Panc1 (cell line): Measurements from ENCODE around the gene SDHAF4. TPM values are rescaled to one million over a fixed set of nuclear protein-coding genes. Genes with fewer than 3 reads are reported as not detected.

Source experiments
- ATAC-seq: fragments of 200-7000 bp; cut with Tn5 transposase; 2 replicates; pipeline ENCODE4 v1.9.1; 2020; ENCODE audit warnings: mild to moderate bottlenecking, moderate library complexity
- Bru-seq: library from RNA; stranded (reverse); fragments of 400-500 nt; gene quantifications from one replicate; lab custom pipeline; 2021; lab: Mats Ljungman, UMichigan
- BruChase-seq, 2 experiments: library from RNA; stranded (reverse); fragments of 400-500 nt; gene quantifications; one replicate each; lab custom pipeline; 2021; lab: Mats Ljungman, UMichigan
- BruUV-seq: library from RNA; stranded (reverse); fragments of 400-500 nt; replicated peaks from 2 replicates; lab custom pipeline; 2021; lab: Mats Ljungman, UMichigan
- CTCF ChIA-PET: fragments of 300-600 bp; sonication (Branson Sonifier 250); formaldehyde crosslinking; loops from one replicate; lab custom pipeline; 2022; ENCODE audit warnings: antibody characterized with exemption; lab: Charles Lee
- POLR2A ChIA-PET: fragments of 300-600 bp; sonication (Branson Sonifier 250); formaldehyde crosslinking; loops from one replicate; lab custom pipeline; 2022; ENCODE audit warnings: antibody characterized with exemption; lab: Charles Lee
- DNase-seq: peaks from one replicate; pipeline ENCODE4 v3.0.0-alpha.2; 2010; ENCODE audit warnings: low read depth, low spot score
- H3K27ac ChIP-seq: 2 replicates; pipeline ENCODE4 v1.5.1; 2011; ENCODE audit warnings: mild to moderate bottlenecking, low read length, inconsistent platforms
- H3K27me3 ChIP-seq: fragments of 200-500 bp; sonication (Bioruptor generic); 2 replicates; pipeline ENCODE4 v1.6.0; 2014; ENCODE audit warnings: low read length, inconsistent platforms; ENCODE audit not compliant: control insufficient read depth, insufficient read depth
- H3K36me3 ChIP-seq: fragments of 200-500 bp; sonication (Bioruptor generic); 2 replicates; pipeline ENCODE4 v1.5.1; 2014; ENCODE audit warnings: inconsistent platforms, mild to moderate bottlenecking, low read length, moderate library complexity; ENCODE audit not compliant: control insufficient read depth, insufficient read depth
- H3K4me1 ChIP-seq: 2 replicates; pipeline ENCODE4 v1.5.1; 2011; ENCODE audit warnings: inconsistent platforms, mild to moderate bottlenecking, low read length, moderate library complexity; ENCODE audit not compliant: control insufficient read depth, insufficient read depth
- H3K4me3 ChIP-seq, 2 experiments: 2 replicates each; pipeline ENCODE4 v1.5.1; 2011 to 2012; ENCODE audit warnings: low read depth in 2 of 2, low read length in 2 of 2, mild to moderate bottlenecking in 2 of 2, inconsistent platforms in 1 of 2, moderate library complexity in 1 of 2
- H3K9me3 ChIP-seq: fragments of 200-500 bp; sonication (Bioruptor generic); 2 replicates; pipeline ENCODE4 v1.5.1; 2014; ENCODE audit warnings: low read depth, mild to moderate bottlenecking, inconsistent platforms, low read length, moderate library complexity; ENCODE audit not compliant: control insufficient read depth, insufficient read depth
- CTCF ChIP-seq: fragments of 450-650 bp; IDR thresholded peaks from 2 replicates; pipeline ENCODE4 v1.5.1; 2017; ENCODE audit warnings: mild to moderate bottlenecking
- POLR2AphosphoS5 ChIP-seq: IDR thresholded peaks from 2 replicates; pipeline ENCODE4 v1.6.1; 2012; ENCODE audit warnings: mild to moderate bottlenecking, low read depth, low read length, moderate library complexity
- REST ChIP-seq, 2 experiments: IDR thresholded peaks; 2 replicates each; pipeline ENCODE4 v1.6.1; 2011 to 2012; ENCODE audit warnings: low read depth in 2 of 2, control low read depth in 1 of 2, low read length in 1 of 2, mild to moderate bottlenecking in 1 of 2, moderate library complexity in 1 of 2; ENCODE audit not compliant: insufficient read depth in 1 of 2
- SIN3A ChIP-seq: IDR thresholded peaks from 2 replicates; pipeline ENCODE4 v1.6.1; 2012; ENCODE audit warnings: low read depth, mild to moderate bottlenecking, low read length, moderate library complexity, borderline replicate concordance; ENCODE audit not compliant: insufficient read depth
- TCF7L2 ChIP-seq: IDR thresholded peaks from 2 replicates; pipeline ENCODE4 v1.6.1; 2011; ENCODE audit warnings: mild to moderate bottlenecking, low read depth, low read length, inconsistent platforms
- in situ Hi-C: cut with HindIII; loops from 2 replicates; pipeline ENCODE4 v1.10.0; 2016; ENCODE audit warnings: low sequenced_read_pairs, low pct_unique_long_range_greater_than_20kb
- intact Hi-C: fragments of 100-400 bp; cut with micrococcal nuclease; formaldehyde crosslinking; loops from one replicate; pipeline ENCODE4 v1.10.0; 2022; ENCODE audit not compliant: unreplicated experiment
- long read RNA-seq: library from polyadenylated mRNA; unstranded; transcript quantifications from one replicate; pipeline ENCODE4 v2.0.0, GENCODE V29; 2021; ENCODE audit not compliant: unreplicated experiment
- polyA plus RNA-seq: library from polyadenylated mRNA; unstranded; fragments of >200 nt; gene quantifications from one replicate; pipeline ENCODE4 v1.2.1, GENCODE V29; 2012; ENCODE audit warnings: missing spikeins; ENCODE audit not compliant: insufficient read length
- total RNA-seq: library from RNA; stranded (reverse); gene quantifications from one replicate; pipeline ENCODE4 v1.2.1, GENCODE V29; 2021; ENCODE audit not compliant: unreplicated experiment

The SDHAF4 gene
- 14.4 TPM for total RNA-seq
- polyA plus RNA-seq: 15.8 TPM
- Bru-seq, nascent RNA: percentile 72 among the genes with signal in this experiment
- BruChase-seq, experiment 1, labeled RNA remaining after a 2-hour chase: percentile 70 among the genes with signal in this experiment
- BruChase-seq, experiment 2, labeled RNA remaining after a 6-hour chase: percentile 66 among the genes with signal in this experiment
- long read RNA-seq, transcript SDHAF4-201 (3 exons, 1,196 nt): major isoform, 15 of 24 reads
- long read RNA-seq, partial matches to known transcripts: 0 of 24 reads
- long read RNA-seq, other reads (novel, unspliced or antisense): 8 of 24 reads

DNA sequence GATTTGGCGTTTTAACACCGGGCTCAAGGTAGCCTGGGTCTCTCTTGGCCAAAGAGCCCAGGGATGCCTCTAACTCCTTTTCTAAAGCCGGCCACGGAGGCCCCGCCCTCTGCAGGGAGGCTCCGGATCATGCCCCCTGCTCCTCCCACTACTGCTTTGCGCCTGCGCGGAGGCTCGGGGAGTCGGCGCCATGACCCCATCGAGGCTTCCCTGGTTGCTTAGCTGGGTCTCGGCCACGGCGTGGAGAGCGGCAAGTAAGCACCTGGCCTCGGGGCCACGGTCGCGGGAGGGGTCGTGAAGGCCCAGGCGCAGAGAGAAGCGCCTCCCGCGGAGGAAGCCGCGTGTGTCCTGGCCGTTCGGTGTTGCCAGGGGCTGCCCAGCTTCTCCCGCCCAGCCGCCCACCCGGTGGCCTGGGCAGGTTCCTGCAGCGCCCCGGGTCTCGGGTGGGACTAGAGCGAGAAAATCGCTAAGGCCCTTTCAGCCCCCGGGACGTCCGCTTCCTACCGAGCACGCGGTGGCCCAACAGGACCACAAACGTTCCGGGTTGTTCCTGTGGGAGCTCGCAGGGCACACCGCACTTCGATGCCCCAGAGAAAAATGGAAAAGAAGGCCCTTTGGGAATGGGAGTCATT, at the start of gene SDHAF4:
Gene SDHAF4 (plus strand): TSS at position 180 of the 632 bp plus-strand sequence. CDS start 11 bp downstream, at position 191.
- no peaks in the 10 kb centered on the region for H3K9me3 ChIP-seq
- no peaks in the 10 kb centered on the region for H3K27me3 ChIP-seq
- in situ Hi-C loops (no loop called here), intact Hi-C loops (loop anchor here (5.0 kb wide), 1 partner anchor 105 kb away; no protein-coding TSS in a partner anchor)
- H3K4me3 ChIP-seq: peak within 1 kb of the TSS; percentile 73 to 74
- ChIA-PET CTCF (interaction anchor here (0.9 to 1.3 kb wide), 3 partner anchors 120 to 388 kb away, joined by 3 to 4 read pairs (median 4); no protein-coding TSS in a partner anchor), POLR2A (interaction anchor here (1.3 kb wide), 1 partner anchor 100 kb away, joined by 4 read pairs; the partner anchor contains the start of gene SMAP1)
- no TSS peak for BruUV-seq
- DNase-seq (peak; percentile 50), ATAC-seq (peak; percentile 100)
- peak within 1 kb of the TSS; percentile 88 for H3K27ac ChIP-seq
- peak; percentile 98 for TF ChIP-seq POLR2AphosphoS5
- TF ChIP-seq REST (IDR thresholded peaks at IDR 0.05; ENCODE audit: insufficient read depth in 1 of 2, low read depth in 2 of 2, low read length in 1 of 2): no peak
- no peak for TF ChIP-seq CTCF
- no peak for TF ChIP-seq SIN3A
- peaks cover 12% of the 10 kb centered on the region; the same call in 1 of the 2 replicates for H3K4me1 ChIP-seq
- no peaks in the 10 kb centered on the region; the same call in 1 of the 2 replicates for H3K36me3 ChIP-seq

- intact Hi-C loops: no loop called here
- Histone ChIP-seq H3K4me1 (no peaks in the 10 kb centered on the region), H3K27ac (no peak overlapping the region), H3K36me3 (no peaks in the 10 kb centered on the region), H3K4me3 (no peak overlapping the region), H3K27me3 (no peaks in the 10 kb centered on the region), H3K9me3 (no peaks in the 10 kb centered on the region)
- ChIA-PET CTCF (no interaction called here), POLR2A (no interaction called here)
- in situ Hi-C loops: no loop called here
- TF ChIP-seq REST (IDR thresholded peaks at IDR 0.05; ENCODE audit: insufficient read depth in 1 of 2, low read depth in 2 of 2, low read length in 1 of 2) (no peak), POLR2AphosphoS5 (no peak), SIN3A (no peak), CTCF (no peak), TCF7L2 (no peak)
- DNase-seq: no peak
- no TSS peak for BruUV-seq
- no peak for ATAC-seq
Measured at GRCh38 chr6:70518723-70519122, 48.0 kb upstream of the SDHAF4 start.
